Endodermal cell (in vitro differentiated cells): ENCODE results near the gene SYNE3. TPM values are rescaled to one million over a fixed set of nuclear protein-coding genes. Genes with fewer than 3 reads are reported as not detected.

ENCODE experiments used
- DNase-seq: peaks from one replicate; pipeline ENCODE4 v3.0.0-alpha.2; 2017
- H3K27ac ChIP-seq: 2 replicates; pipeline ENCODE4 v1.5.1; 2013; ENCODE audit warnings: mild to moderate bottlenecking, low read depth, low read length, moderate library complexity
- H3K27me3 ChIP-seq: 2 replicates; pipeline ENCODE4 v1.6.1; 2013; ENCODE audit warnings: mild to moderate bottlenecking, low read length, moderate library complexity; ENCODE audit not compliant: insufficient read depth, control insufficient read depth, poor library complexity, severe bottlenecking
- H3K36me3 ChIP-seq: 2 replicates; pipeline ENCODE4 v1.7.0; 2013; ENCODE audit warnings: mild to moderate bottlenecking, low read length, moderate library complexity; ENCODE audit not compliant: control insufficient read depth, insufficient read depth
- H3K4me1 ChIP-seq: one replicate; pipeline ENCODE4 v1.7.0; 2013; ENCODE audit warnings: low read length; ENCODE audit not compliant: control insufficient read depth, insufficient read depth
- H3K4me3 ChIP-seq: 2 replicates; pipeline ENCODE4 v1.5.1; 2013; ENCODE audit warnings: mild to moderate bottlenecking, low read length, moderate library complexity
- H3K9ac ChIP-seq: 2 replicates; pipeline ENCODE4 v1.6.1; 2013; ENCODE audit warnings: mild to moderate bottlenecking, low read length, moderate library complexity; ENCODE audit not compliant: poor library complexity, severe bottlenecking; ENCODE audit errors: extremely low read depth
- H3K9me3 ChIP-seq: 2 replicates; pipeline ENCODE4 v1.6.1; 2013; ENCODE audit warnings: mild to moderate bottlenecking, low read length, moderate library complexity; ENCODE audit not compliant: control insufficient read depth
- H3K27ac Mint-ChIP-seq: 2 replicates; pipeline ENCODE4 v1.8.0; 2020; ENCODE audit warnings: mixed read lengths
- H3K27me3 Mint-ChIP-seq: 2 replicates; pipeline ENCODE4 v1.8.0; 2021; ENCODE audit warnings: mild to moderate bottlenecking, mixed read lengths; ENCODE audit not compliant: insufficient read depth
- H3K36me3 Mint-ChIP-seq: 2 replicates; pipeline ENCODE4 v1.8.0; 2020; ENCODE audit warnings: low read depth, mixed read lengths
- H3K4me1 Mint-ChIP-seq: 2 replicates; pipeline ENCODE4 v1.8.0; 2020; ENCODE audit warnings: mixed read lengths
- H3K4me3 Mint-ChIP-seq: 2 replicates; pipeline ENCODE4 v1.8.0; 2020; ENCODE audit warnings: mild to moderate bottlenecking, moderate library complexity, mixed read lengths
- H3K9me3 Mint-ChIP-seq: 2 replicates; pipeline ENCODE4 v1.8.0; 2020; ENCODE audit warnings: mild to moderate bottlenecking, mixed read lengths
- CTCF ChIP-seq: fragments of 200-600 bp; sonication (generic); conservative IDR thresholded peaks from 2 replicates; pipeline ENCODE4 v1.5.0; 2021; ENCODE audit warnings: antibody characterized with exemption, mild to moderate bottlenecking
- whole genome bisulfite sequencing, 2 experiments: methylation state at CpG; one replicate each; pipeline versions ENCODE4 v1.1.5 to v1.1.7; 2013; ENCODE audit warnings: missing lambda C conversion rate in 2 of 2, mixed read lengths in 1 of 2; ENCODE audit not compliant: insufficient coverage in 1 of 2, insufficient read length in 1 of 2; 5-methylcytosine and 5-hydroxymethylcytosine counted together
- total RNA-seq, 2 donors: library from RNA; stranded (reverse); fragmentation: NEBNext Ultra II Directional in 1 of 2; extraction: Animal tissue kit (Norgen Biotek cat#: 25700) in 1 of 2; gene quantifications; 2 replicates in 1 of 2; 3 replicates in 1 of 2; pipeline ENCODE4 v1.2.1, GENCODE V29; 2021

The SYNE3 gene
- total RNA-seq, 2 donors from 2014 or later, result 1.0 to 5.2 TPM

DNA sequence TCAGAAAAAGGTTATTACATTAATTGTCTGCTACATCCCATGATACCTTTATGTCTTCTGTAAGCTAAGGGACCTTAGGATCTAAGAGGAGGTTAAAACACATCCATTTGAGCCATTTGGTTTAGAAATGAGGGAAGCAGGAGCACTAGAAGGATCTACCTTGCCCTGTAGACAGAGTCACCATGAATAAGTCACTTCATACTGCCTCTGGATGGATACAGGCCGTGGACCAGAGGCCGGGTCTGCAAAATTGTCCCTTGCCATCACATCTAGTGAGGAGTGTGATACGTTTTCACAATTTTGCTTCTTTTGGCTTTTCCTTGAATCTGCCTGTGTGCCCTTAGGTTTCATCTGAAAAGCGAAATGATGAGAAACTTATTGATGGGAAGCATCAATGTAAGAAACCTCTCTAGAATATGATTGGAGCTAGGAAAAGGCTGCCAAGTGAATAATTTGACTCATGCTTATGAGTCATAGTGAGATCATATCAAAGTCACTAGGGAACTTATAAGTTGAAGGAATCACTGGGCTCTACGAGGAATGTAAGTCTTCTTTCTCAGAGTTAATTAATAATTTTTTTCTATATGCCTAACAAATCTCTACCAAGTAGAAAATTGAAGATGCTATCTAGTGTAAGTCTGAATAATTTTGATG lies 29.2 kb upstream of the SYNE3 start:
- peaks cover 5% of the 10 kb centered on the region for H3K9me3 ChIP-seq
- peak; percentile 7 for DNase-seq
- no peak overlapping the region for H3K27ac Mint-ChIP-seq
- no peaks in the 10 kb centered on the region for H3K27me3 Mint-ChIP-seq
- no peak overlapping the region for H3K27ac ChIP-seq
- WGBS, 2 experiments, result 94 to 96% methylated on average over 4 of the region's 5 CpGs
- H3K9ac ChIP-seq, result no peak overlapping the region
- no peak for TF ChIP-seq CTCF
- no peaks in the 10 kb centered on the region for H3K4me1 ChIP-seq
- H3K36me3 Mint-ChIP-seq, result peaks cover 38% of the 10 kb centered on the region
- H3K27me3 ChIP-seq, result no peaks in the 10 kb centered on the region
- H3K36me3 ChIP-seq, result peaks cover 10% of the 10 kb centered on the region
- H3K4me3 ChIP-seq, result no peak overlapping the region
- H3K4me1 Mint-ChIP-seq, result peaks cover 7% of the 10 kb centered on the region
- H3K9me3 Mint-ChIP-seq, result peaks cover 4% of the 10 kb centered on the region
- no peak overlapping the region for H3K4me3 Mint-ChIP-seq

- Histone ChIP-seq H3K9ac (no peak overlapping the region), H3K9me3 (peaks cover 3% of the 10 kb centered on the region), H3K4me3 (no peak overlapping the region), H3K27ac (no peak overlapping the region), H3K27me3 (no peaks in the 10 kb centered on the region), H3K36me3 (peaks cover 10% of the 10 kb centered on the region), H3K4me1 (no peaks in the 10 kb centered on the region)
- H3K4me3 Mint-ChIP-seq, result no peak overlapping the region
- H3K27ac Mint-ChIP-seq, result no peak overlapping the region
- peaks cover 30% of the 10 kb centered on the region for H3K36me3 Mint-ChIP-seq
- H3K4me1 Mint-ChIP-seq, result peaks cover 7% of the 10 kb centered on the region
- no peak for TF ChIP-seq CTCF
- DNase-seq, result peak; percentile 25
- no peaks in the 10 kb centered on the region for H3K27me3 Mint-ChIP-seq
- WGBS, 2 experiments, result 90 to 92% methylated on average over 4 to 8 of the region's 8 CpGs
- H3K9me3 Mint-ChIP-seq, result peaks cover 4% of the 10 kb centered on the region
Measured at GRCh38 chr14:95544588-95544987, 28.1 kb upstream of the SYNE3 start.

- Histone ChIP-seq H3K36me3 (peaks cover 10% of the 10 kb centered on the region), H3K4me1 (no peaks in the 10 kb centered on the region), H3K27ac (no peak overlapping the region), H3K9ac (no peak overlapping the region), H3K9me3 (no peaks in the 10 kb centered on the region), H3K27me3 (no peaks in the 10 kb centered on the region), H3K4me3 (no peak overlapping the region)
- H3K27me3 Mint-ChIP-seq, result no peaks in the 10 kb centered on the region
- no peak overlapping the region for H3K4me3 Mint-ChIP-seq
- peak; percentile 29 for DNase-seq
- no peaks in the 10 kb centered on the region for H3K9me3 Mint-ChIP-seq
- H3K4me1 Mint-ChIP-seq, result peaks cover 10% of the 10 kb centered on the region
- H3K36me3 Mint-ChIP-seq, result peaks cover 16% of the 10 kb centered on the region
- 93 to 100% methylated on average over 4 to 5 of the region's 5 CpGs for WGBS, 2 experiments
- no peak overlapping the region for H3K27ac Mint-ChIP-seq
- TF ChIP-seq CTCF, result no peak
Measured at GRCh38 chr14:95543021-95543420, 26.6 kb upstream of the SYNE3 start.
